PC-9 (cell line): ENCODE results near the gene UTP4. TPM values are rescaled to one million over a fixed set of nuclear protein-coding genes. Genes with fewer than 3 reads are reported as not detected.

ENCODE experiments used
- BruUV-seq: library from RNA; stranded (reverse); fragments of 400-500 nt; replicated peaks from 2 replicates; lab custom pipeline; 2021; lab: Mats Ljungman, UMichigan
- CTCF ChIA-PET: fragments of 300-600 bp; sonication (Branson Sonifier 250); formaldehyde crosslinking; loops from one replicate; lab custom pipeline; 2022; ENCODE audit warnings: antibody characterized with exemption; lab: Charles Lee
- POLR2A ChIA-PET: fragments of 300-600 bp; sonication (Branson Sonifier 250); formaldehyde crosslinking; loops from one replicate; lab custom pipeline; 2022; ENCODE audit warnings: antibody characterized with exemption; ENCODE audit not compliant: unreplicated experiment; lab: Charles Lee
- DNase-seq, 2 experiments: peaks; one replicate each; pipeline versions ENCODE4 v3.0.0 to v3.0.0-alpha.2; 2015 to 2022; ENCODE audit warnings: mixed read lengths in 1 of 2
- H2AFZ ChIP-seq: fragments of 200-600 bp; sonication (generic); 2 replicates; pipeline ENCODE4 v1.8.1; 2017; ENCODE audit warnings: antibody characterized with exemption
- H3F3A ChIP-seq: fragments of 200-600 bp; sonication (generic); 2 replicates; pipeline ENCODE4 v1.8.1; 2017; ENCODE audit warnings: antibody characterized with exemption, mild to moderate bottlenecking, low read depth; ENCODE audit not compliant: insufficient read depth
- H3K27ac ChIP-seq: fragments of 200-600 bp; sonication (generic); 2 replicates; pipeline ENCODE4 v1.6.1; 2016; ENCODE audit warnings: mixed run types
- H3K27me3 ChIP-seq: fragments of 200-600 bp; sonication (generic); 2 replicates; pipeline ENCODE4 v1.6.1; 2016; ENCODE audit warnings: low read depth, mixed run types; ENCODE audit not compliant: insufficient read depth
- H3K36me3 ChIP-seq: fragments of 200-600 bp; sonication (generic); 2 replicates; pipeline ENCODE4 v1.6.1; 2016; ENCODE audit warnings: low read depth, mixed run types
- H3K4me1 ChIP-seq: fragments of 200-600 bp; sonication (generic); replicated peaks from 2 replicates; pipeline ENCODE4 v1.6.1; 2016; ENCODE audit warnings: mixed run types; ENCODE audit not compliant: insufficient read depth
- H3K4me2 ChIP-seq: fragments of 200-600 bp; sonication (generic); 2 replicates; pipeline ENCODE4 v1.6.1; 2017; ENCODE audit warnings: mixed run types
- H3K4me3 ChIP-seq: fragments of 200-600 bp; sonication (generic); 2 replicates; pipeline ENCODE4 v1.6.1; 2016; ENCODE audit warnings: mixed run types
- H3K79me2 ChIP-seq: fragments of 200-600 bp; sonication (generic); 2 replicates; pipeline ENCODE4 v1.6.1; 2017; ENCODE audit warnings: low read depth, mixed run types
- H3K9me2 ChIP-seq: fragments of 200-600 bp; sonication (generic); 2 replicates; pipeline ENCODE4 v1.8.1; 2017; ENCODE audit warnings: mild to moderate bottlenecking; ENCODE audit not compliant: insufficient read depth
- H3K9me3 ChIP-seq: fragments of 200-600 bp; sonication (generic); 2 replicates; pipeline ENCODE4 v1.8.1; 2016; ENCODE audit warnings: low read depth; ENCODE audit not compliant: insufficient read depth
- H4K20me1 ChIP-seq: fragments of 200-600 bp; sonication (generic); 2 replicates; pipeline ENCODE4 v1.8.1; 2017; ENCODE audit not compliant: insufficient read depth
- EZH2 ChIP-seq: fragments of 200-600 bp; sonication (generic); IDR thresholded peaks from 2 replicates; pipeline ENCODE4 v1.8.0; 2017; ENCODE audit warnings: antibody characterized with exemption, low read depth
- intact Hi-C: fragments of 100-400 bp; cut with micrococcal nuclease; formaldehyde crosslinking; loops from one replicate; pipeline ENCODE4 v1.10.0; 2022; ENCODE audit not compliant: unreplicated experiment
- total RNA-seq: library from RNA; stranded (reverse); gene quantifications from 2 replicates; pipeline ENCODE4 v1.2.3, GENCODE V29; 2021
- TF ChIP-seq, protein P1 (sequence below): fragments of 200-600 bp; sonication (generic); conservative IDR thresholded peaks from 2 replicates; pipeline ENCODE4 v1.6.1; 2017; ENCODE audit warnings: mixed run types, antibody characterized with exemption, mild to moderate bottlenecking, moderate library complexity

The UTP4 gene
- total RNA-seq, 1 experiment from 2014 or later: 45.9 TPM

- Histone ChIP-seq H3K36me3 (no peaks in the 10 kb centered on the region), H3K27me3 (no peaks in the 10 kb centered on the region), H2AFZ (no peak overlapping the region), H3K9me3 (no peaks in the 10 kb centered on the region; the same call in 1 of the 2 replicates), H3K4me1 (peaks cover 15% of the 10 kb centered on the region), H3K9me2 (no peaks in the 10 kb centered on the region), H3K79me2 (peaks cover 57% of the 10 kb centered on the region), H3F3A (peaks cover 30% of the 10 kb centered on the region), H3K27ac (no peak overlapping the region), H3K4me3 (no peak overlapping the region), H3K4me2 (no peak overlapping the region), H4K20me1 (no peaks in the 10 kb centered on the region)
- no peak for TF ChIP-seq EZH2
- TF ChIP-seq, protein P1, sequence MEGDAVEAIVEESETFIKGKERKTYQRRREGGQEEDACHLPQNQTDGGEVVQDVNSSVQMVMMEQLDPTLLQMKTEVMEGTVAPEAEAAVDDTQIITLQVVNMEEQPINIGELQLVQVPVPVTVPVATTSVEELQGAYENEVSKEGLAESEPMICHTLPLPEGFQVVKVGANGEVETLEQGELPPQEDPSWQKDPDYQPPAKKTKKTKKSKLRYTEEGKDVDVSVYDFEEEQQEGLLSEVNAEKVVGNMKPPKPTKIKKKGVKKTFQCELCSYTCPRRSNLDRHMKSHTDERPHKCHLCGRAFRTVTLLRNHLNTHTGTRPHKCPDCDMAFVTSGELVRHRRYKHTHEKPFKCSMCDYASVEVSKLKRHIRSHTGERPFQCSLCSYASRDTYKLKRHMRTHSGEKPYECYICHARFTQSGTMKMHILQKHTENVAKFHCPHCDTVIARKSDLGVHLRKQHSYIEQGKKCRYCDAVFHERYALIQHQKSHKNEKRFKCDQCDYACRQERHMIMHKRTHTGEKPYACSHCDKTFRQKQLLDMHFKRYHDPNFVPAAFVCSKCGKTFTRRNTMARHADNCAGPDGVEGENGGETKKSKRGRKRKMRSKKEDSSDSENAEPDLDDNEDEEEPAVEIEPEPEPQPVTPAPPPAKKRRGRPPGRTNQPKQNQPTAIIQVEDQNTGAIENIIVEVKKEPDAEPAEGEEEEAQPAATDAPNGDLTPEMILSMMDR: no peak
- CTCF ChIA-PET: no interaction called here
- POLR2A ChIA-PET: interaction anchor here (0.6 kb wide), 1 partner anchor 61 kb away, joined by 3 read pairs; no protein-coding TSS in a partner anchor
- DNase-seq: no peak
- intact Hi-C loops: no loop called here
- BruUV-seq: no TSS peak
These were observed 62.0 kb downstream of the UTP4 start for GRCh38 chr16:69194488-69194887.

DNA sequence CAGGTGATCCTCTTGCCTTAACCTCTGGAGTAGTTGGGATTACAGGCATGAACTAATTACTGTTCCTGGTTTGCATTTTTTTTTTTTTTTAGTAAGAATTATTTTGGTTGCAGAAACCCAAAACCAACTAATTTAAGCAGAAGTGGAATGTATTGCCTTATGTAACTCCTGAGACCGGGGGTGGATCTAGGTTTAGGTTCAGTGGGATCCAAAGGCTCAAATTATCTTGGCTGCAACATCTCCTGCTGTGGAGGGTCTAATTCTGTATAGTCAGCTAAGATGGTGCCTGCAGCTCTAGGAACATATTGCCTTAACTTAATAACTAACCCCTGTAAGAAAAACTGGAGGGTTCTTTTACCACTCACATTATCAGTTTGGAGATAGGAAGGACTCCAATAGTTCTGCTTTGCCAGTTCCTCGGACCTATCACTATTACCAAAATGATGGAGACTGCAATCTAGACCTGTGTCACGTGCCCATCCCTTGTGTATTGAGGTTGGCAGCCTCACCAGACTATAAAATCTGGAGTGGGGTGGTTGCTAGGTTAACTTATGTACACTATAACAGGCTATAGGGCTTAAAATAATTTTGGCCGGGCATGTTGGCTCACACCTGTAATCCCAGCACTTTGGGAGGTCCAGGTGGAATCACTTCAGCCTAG, 63.0 kb downstream of the UTP4 start:
- Histone ChIP-seq H2AFZ (no peak overlapping the region), H3K9me2 (no peaks in the 10 kb centered on the region), H3K9me3 (no peaks in the 10 kb centered on the region; the same call in 1 of the 2 replicates), H4K20me1 (no peaks in the 10 kb centered on the region), H3K27ac (no peak overlapping the region), H3K4me2 (no peak overlapping the region), H3K79me2 (peaks cover 57% of the 10 kb centered on the region), H3K4me1 (peaks cover 15% of the 10 kb centered on the region), H3K27me3 (no peaks in the 10 kb centered on the region), H3K4me3 (no peak overlapping the region), H3K36me3 (no peaks in the 10 kb centered on the region), H3F3A (peaks cover 30% of the 10 kb centered on the region)
- ChIA-PET CTCF (no interaction called here), POLR2A (interaction anchor here (0.6 kb wide), 2 partner anchors 60 to 62 kb away, joined by 3 to 6 read pairs; no protein-coding TSS in a partner anchor)
- intact Hi-C loops: no loop called here
- no peak for TF ChIP-seq EZH2
- TF ChIP-seq, protein P1: no peak
- DNase-seq: no peak
- BruUV-seq: no TSS peak

DNA sequence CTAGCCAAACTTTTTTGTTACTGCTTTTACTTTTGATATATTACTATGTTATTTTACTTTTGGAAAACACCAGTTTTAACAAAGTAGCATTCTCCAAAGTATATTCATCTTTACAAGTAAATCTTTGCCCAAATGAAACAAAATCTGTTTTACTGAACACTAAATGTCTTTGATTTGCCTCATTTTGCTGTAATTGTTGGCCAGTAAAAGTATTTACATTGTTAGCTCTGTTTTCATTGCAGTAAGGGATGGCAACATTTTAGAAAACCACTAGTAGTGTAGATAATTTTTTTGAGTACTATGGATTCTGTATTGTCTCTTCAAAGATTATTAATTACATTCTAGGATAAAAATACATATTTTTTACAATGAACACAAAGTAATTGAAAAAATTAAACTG, 65.1 kb downstream of the UTP4 start:
- no peaks in the 10 kb centered on the region for H3K27me3 ChIP-seq
- H3K4me2 ChIP-seq: no peak overlapping the region
- POLR2A ChIA-PET: no interaction called here
- H3K9me2 ChIP-seq: no peaks in the 10 kb centered on the region
- peaks cover 53% of the 10 kb centered on the region for H3K79me2 ChIP-seq
- no peak overlapping the region for H3K27ac ChIP-seq
- no peaks in the 10 kb centered on the region for H4K20me1 ChIP-seq
- no peak for DNase-seq
- H3K9me3 ChIP-seq: no peaks in the 10 kb centered on the region
- peaks cover 30% of the 10 kb centered on the region for H3K4me1 ChIP-seq
- BruUV-seq: no TSS peak
- H3K4me3 ChIP-seq: no peak overlapping the region
- CTCF ChIA-PET: no interaction called here
- TF ChIP-seq EZH2: no peak
- TF ChIP-seq, protein P1: no peak
- intact Hi-C loops: no loop called here
- H2AFZ ChIP-seq: no peak overlapping the region
- no peaks in the 10 kb centered on the region for H3K36me3 ChIP-seq
- peaks cover 38% of the 10 kb centered on the region for H3F3A ChIP-seq
